B cell (primary cell): ENCODE measurements around the gene MED15.

Experiments
- CTCF ChIP-seq: fragments of 200-600 bp; IDR thresholded peaks from one replicate; pipeline ENCODE4 v1.8.0; 2022; ENCODE audit warnings: antibody characterized with exemption, mild to moderate bottlenecking
- EZH2 ChIP-seq: IDR thresholded peaks from 2 replicates; pipeline ENCODE4 v1.6.1; 2012; ENCODE audit warnings: borderline replicate concordance, low read depth, mild to moderate bottlenecking, moderate library complexity, low read length; ENCODE audit not compliant: insufficient read depth, poor library complexity, severe bottlenecking

GRCh38 chr22:20584029-20584871 lies 76.8 kb downstream of the MED15 start:
- no peak for TF ChIP-seq CTCF
- no peak for TF ChIP-seq EZH2
